Measurements from ENCODE around the gene KCNK7.
A peak's percentile ranks its signal among the peaks of the same experiment; 100 is the strongest.

The KCNK7 gene

DNA sequence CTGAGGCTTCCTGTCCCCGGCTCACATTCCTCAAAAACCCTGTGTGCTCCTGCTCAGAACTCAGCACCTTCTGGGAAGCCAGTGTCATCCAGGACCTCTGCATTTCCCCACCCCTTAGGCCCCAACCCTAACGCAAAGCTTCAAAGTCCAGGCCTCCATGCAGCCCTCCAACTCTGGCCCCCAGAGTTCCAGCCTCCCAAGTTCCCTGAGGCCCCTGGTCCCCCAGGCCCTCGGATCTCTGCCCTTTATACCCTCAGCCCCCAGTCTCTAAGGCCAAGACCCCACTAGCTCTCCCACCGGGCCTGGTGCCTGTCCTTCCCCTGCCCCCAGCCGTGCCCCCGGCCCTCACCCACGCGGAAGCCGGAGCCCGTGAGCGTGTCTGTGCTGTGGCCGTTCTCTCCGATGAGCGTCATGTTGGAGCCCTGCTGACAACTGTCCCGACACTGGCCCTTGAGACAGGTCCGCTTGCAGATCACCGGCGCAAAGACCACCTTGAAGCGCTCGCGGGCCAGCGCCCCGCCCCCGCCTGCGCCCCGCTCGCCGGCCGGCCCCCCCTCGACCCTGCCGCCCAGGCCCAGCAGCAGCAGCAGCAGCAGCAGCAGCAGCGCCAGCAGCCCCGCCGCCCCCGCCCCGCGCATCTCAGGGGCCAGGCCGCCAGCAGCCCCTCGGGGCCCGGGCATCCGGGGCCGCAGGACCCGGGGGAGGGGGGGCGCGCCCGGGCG, 38.2 kb downstream of the KCNK7 start:
- no peak for DNase-seq (ENCODE audit: low read depth in 2 of 2)

DNA sequence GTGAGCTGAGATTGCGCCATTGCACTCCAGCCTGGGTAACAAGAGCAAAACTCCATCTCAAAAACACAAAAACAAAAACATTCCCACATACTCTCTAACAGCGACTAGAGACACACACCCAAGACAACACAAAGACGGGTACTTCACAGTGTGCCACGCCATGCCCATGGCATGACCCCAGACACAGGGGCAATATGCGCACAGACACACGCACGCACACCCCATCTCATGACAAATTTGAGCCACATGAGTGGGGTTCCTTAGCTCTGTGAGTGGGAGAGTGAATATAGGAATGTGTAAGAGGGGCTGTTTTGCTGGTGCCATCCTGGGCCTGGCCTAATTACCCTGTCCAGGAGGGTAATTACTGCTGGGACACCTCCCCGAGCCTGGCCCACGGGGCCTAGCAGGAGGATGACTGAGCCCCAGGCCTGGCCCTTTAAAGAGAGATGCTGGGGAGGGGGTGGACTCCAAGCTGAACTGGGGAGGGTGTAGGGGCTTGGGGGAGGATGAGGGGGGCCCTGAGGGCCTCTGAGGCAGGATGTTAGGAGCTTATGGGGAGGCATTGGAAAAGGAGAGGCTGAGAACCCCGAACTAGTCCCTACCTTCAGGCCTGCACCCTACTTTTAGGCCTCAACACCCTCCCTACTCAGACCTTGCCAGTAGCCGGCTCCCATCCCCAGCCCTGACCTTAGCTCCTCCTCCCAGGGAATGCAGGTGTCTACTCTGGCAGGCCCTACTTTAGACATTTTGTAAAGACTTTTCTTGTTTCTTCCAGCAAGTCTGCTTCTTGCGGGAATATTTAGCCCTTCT, 38.9 kb downstream of the KCNK7 start:
- DNase-seq (ENCODE audit: low read depth in 2 of 2), result no peak

DNA sequence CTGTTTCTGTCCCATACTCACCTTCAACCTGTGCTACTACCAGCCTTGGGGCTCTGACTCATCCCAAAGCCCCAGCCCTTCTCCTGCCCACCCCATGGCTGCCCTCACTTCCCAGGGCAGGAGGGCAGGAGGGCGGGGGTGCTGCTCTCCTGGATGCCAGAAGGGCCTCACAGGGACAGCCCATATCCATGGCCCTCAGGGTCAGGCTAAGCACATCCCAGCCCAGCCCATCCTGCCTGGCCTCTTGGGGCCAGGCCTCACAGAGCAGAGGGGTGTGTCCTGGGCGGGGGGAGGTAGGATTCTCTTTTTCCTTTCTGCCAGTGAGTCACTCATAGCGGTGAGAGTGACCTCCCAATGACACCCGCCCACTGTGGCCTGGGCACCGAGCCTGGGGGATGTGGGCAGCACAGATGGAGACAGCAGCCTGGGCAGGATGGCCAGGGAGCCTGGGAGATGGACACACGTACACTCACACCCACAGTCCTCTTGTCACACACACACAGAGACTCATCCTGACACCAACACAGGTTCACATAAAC, 39.8 kb downstream of the KCNK7 start:
- no peak for DNase-seq (ENCODE audit: low read depth in 2 of 2)

DNA sequence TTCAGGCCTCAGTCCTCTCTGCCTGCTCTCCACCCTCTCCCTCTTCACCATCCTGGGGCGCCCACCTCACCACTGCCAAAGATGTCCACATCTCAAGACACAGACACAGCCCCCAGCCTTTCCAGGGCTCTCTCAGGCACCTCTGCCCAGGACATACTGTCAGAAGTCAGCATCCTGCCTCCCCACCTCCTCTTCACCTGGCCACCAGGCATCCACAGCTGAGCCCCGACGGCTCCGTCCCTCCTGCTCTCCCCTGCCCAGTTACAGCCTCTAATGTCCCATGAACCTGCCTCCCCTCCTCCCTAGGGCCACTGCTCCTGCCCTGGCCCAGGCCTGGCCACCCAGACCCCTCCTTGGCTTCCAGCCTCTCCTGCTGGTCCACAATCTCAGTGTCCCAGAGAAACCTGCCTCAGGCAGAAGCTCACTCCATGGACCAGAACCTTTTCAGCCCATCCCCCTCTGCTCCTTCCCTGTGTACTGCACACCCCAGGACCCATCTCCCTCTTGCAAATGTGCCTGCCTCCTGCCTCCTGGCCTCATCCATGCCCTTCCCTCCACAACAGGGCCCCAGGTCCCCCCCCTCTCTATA, 40.7 kb downstream of the KCNK7 start:
- no peak for DNase-seq (ENCODE audit: low read depth in 2 of 2)

DNA sequence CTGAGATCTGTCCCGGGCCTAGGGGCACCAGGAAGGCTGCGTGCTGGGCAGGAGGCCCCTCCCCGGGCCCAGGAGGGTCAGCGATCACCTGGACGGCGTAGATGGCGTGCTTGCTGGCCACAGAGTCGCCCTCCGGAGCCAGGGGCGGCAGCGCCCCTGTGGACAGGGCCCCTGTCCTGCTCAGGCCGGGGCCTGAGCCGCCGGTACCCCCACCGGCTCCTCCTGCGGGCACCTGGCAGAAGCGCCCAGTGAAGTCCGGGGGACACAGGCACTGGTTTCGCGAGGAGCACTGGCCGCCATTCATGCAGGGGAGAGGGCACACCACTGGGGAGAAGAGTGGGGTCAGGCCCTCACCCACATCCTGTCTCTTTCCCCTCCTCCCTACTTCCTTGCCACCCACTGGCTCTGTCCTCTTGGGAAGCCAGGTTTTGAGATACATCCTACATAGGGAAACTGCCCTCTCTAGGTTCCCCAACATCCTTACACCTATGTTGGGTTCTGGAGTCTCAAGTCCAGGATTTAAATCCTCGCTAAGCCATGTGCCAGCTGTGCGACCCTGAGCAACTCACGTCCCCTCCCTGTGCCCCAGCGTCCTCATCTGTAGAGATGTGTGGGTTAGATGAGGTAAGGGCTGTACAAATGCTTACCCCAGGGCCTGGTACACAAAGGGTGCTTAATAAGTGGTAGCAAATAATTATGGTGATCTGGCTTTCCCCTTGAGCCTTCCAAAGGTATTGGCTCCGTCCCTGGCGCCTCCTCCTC, 41.4 kb downstream of the KCNK7 start:
- DNase-seq (ENCODE audit: low read depth in 2 of 2), result no peak

DNA sequence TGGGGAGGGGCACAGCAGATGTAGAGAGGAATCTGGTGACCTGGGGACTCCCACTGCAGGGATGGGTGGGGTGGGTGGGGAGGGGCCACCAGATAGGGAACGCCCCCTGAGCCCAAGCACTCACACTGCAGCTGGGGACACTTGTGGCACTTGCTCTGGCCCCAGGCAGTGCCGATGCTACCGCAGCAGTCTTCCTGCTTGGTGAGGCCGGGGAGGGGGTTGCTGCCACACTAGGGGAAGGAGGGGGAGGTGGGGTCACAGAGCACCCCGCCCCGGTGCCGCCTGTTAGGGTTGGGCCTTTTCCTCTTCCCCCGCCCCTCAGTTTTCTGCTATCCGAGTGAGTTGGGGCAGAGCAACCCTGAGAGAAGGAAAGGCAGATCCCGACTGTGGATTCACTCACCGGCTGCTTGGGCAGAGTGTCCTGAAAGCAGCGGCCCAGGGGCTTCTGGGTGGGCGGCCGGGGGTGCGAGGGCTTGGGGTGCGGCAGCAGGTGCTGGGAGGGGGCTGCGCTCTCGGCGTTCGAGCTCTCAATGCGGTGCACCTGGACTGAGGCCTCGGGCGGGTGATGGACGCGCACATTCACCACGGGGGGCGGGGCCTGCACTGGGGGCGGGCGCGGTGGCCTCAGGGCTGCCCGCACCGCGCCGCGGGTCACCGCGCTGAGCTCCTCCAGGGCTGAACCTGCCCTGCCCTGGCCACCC, 42.1 kb downstream of the KCNK7 start:
- peak in 1 of 2 donors; percentile 52 for DNase-seq (ENCODE audit: low read depth in 2 of 2)

DNA sequence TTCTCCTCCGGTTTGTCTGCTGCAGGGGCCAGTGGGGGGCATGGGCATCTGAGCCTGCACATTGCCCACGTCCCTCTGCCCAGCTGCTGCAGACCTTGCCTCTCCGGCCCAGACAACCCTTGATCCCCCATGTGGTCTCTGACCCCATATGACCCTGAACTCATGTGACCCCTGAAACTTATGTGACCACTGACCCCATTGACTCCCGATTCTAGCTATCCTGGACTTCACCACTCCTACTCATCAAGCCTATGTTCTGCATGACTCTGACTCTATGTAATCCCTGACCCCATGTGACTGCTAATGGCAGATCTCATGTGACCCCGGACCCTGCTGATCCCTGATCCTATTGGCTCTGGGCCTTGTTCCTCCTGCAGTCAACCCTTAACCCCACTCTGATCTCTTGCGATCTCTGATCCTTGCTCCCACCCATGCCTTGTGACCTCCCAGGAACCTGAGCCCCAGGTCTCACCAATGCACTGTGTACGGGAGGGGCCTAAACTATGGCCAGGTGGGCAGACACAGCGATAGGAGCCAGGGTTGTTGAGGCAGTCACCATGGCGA, 43.1 kb downstream of the KCNK7 start:
- no peak for DNase-seq (ENCODE audit: low read depth in 2 of 2)

DNA sequence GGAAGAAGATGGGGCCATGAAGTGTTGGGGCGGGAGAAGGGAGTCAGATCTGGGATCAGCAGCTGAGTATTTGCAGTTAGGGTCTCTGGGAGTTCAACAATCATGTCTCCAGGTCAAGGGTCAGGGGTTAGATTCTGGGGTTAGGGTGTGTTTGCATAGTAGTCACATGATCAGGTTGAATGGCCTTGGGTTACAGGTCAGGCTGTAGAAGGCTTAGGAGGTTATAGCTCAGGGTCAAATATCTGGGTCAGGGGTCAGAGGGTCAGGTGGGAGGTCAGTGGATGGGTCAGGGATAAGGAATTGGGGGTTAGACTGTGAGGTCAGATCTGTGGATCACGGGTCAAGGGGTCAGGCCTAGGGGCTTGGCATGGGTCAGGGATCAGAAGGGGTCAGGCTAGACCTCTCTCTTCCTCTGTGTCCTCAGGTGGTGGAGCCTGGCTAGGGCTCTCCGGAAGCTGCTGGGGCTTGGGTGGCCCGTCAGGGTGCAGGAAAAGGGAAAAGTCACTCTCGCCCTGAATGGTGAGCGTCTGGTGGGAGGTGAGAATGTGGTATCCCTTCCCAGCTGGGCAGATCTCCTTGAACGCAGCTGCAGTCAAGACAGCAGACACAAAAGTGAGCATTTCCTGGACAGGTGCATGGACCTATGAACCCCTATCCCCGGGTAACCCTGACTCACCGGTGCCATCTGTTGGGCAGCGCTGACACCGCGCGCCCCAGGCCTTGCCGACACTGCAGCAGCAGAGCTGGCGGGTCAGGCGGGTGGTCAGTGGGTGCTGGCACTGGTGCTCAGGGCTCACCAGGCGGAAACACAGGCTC, 43.8 kb downstream of the KCNK7 start:
- DNase-seq (ENCODE audit: low read depth in 2 of 2), result peak in 1 of 2 donors; percentile 54

DNA sequence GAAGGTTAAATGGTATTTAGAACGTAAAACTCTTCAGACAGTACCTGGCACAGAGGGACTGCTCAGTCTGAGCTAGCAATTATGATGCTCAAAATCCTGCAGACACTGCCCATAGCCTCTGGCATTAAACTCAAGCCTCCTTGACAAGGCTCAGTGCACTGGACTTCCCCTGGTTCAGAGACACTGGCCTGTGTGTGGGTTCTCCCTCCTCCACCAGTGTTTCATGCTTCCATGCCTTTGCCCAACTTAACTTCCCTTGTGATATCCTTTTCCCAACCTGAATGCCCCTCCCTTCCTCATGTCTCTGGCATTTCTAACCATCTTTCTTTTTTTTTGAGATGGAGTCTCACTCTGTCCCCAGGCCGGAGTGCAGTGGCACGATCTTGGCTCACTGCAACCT, 46.5 kb downstream of the KCNK7 start:
- no peak for DNase-seq (ENCODE audit: low read depth in 2 of 2)

DNA sequence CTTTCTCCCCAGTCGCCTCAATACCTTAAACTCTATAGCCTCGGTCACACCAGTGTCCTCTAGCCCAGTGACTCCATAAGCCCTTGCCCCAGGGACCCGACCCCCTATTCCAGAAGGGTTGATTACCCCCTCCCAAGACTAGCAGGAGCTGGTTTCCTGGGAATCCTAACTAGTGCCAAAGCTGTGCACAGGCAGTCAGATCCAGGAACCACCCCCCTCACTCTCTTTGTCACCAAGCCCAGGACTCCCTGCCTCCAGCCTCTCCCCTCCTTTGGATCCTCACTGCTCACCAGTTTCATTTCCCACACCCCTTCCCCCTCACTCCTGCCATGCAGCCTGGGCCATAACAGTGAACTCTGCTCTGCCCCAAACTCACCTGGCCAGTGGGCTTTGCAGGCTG, 47.2 kb downstream of the KCNK7 start:
- no peak for DNase-seq (ENCODE audit: low read depth in 2 of 2)

DNA sequence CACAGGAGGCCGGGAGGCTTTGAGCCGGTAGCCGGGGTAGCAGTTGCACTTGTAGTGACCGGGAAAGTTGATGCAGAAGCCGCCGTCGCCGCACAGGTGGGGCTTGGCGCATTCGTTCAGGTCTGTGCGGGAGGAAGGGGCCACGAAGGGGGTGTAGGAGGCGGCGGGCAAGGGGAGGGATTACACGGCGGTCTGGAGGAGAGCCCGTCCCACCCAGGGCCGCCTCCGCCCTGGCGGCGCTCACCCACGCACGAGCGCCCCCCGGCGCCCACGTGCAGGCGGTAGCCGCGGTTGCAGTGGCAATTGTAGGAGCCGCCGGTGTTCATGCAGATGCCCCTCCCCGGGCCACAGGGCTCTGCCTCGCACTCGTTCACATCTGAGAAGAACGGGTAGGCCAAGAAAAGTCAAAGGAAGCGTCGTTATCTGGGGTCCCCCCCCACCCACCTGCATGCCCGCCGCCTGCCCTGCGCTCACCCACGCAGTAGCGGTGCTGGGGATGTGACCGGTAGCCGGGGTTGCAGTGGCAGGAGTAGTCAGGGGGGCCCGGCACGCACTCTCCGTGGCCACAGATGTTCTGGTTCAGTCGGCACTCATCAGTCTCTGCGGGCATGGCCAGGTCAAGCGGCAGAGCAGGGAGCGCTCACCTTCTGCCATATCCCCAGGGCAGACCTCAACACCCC, 48.0 kb downstream of the KCNK7 start:
- DNase-seq (ENCODE audit: low read depth in 2 of 2), result no peak

DNA sequence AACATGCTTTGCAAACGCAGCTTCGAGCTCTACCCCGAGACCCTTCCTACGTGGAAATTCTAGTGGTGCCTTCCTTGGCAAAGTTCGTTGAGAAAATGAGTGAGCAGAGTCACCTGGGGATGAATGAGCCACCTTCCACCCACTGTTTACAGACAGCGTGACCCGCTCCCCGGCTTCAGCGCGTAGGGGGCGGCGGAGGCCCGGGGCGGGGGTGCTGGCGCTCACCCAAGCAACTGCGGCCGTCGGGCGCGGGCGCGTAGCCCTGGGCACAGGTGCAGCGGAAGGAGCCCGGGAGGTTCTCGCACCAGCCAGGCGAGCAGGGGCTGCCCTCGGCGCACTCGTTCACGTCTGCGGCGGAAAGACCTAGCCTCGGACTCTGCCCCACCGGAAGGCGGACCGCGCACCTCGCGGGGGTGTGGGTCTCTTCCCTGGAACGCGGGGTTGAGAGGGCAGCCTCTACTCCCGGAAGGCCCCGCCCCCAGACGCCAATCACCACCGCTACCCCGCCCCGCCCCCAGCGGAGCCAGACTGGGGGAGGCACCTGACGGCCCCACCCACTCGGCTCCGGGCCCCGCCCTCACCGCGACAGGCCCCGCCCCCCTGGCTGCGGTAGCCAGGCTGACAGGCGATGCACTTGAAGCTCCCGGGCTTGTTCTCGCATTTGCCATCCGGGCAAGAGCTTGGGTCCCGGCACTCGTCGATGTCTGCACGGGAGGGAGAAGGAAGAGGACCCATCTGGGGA, 49.2 kb downstream of the KCNK7 start:
- DNase-seq (ENCODE audit: low read depth in 2 of 2), result peak; percentile 99

DNA sequence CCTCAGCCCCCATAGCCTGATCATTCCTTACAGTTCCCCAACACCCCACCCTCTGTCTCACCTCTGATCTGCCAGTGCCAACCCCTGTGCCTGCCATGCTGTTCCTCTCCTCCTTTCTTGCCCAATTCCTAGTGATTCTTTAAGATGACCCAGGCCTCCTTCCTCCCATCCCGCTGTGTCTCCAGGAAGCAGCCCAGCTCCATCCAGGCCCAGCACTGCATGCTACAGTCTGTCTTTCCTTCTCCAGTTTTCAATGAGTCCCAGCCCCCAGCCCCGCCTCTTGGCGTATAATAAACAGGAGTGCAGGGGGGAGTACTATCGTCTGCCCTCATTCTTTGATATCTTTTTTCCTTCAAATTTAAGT, 49.8 kb downstream of the KCNK7 start:
- no peak for DNase-seq (ENCODE audit: low read depth in 2 of 2)
